Heart left ventricle (tissue), 13 donors: ENCODE results near the gene HLA-DMA.
"Not testable (repeated sequence)": the region's sequence is repeated elsewhere in the genome, so short reads cannot be mapped to it uniquely, and the experiment has no call there.

ENCODE experiments used
- CTCF ChIP-seq, 12 donors: fragments of 200-600 bp; sonication (generic) in 4 of 12; IDR thresholded peaks; one replicate each; pipeline versions ENCODE4 v1.5.0 to v1.8.0; 2018 to 2022; ENCODE audit warnings: antibody characterized with exemption in 12 of 12, mild to moderate bottlenecking in 5 of 12
- POLR2A ChIP-seq, 2 donors: fragments of 450-650 bp; IDR thresholded peaks; one replicate each; pipeline ENCODE4 v1.6.1; 2017; ENCODE audit warnings: antibody characterized with exemption in 2 of 2, mild to moderate bottlenecking in 2 of 2, moderate library complexity in 2 of 2
- donor health status: ischemic (EF 13 %, LVEDD 7.1; RV severe dilation, severe dysfunction).
- donor health status: DM: no; HTN: yes; CAD: no.
- donor health status: DM: no; HTN: no; CAD: no.
- donor health status: ischemic (EF 25% LVEDD 6.9; RV normal size, moderate dysfunction).
- donor health status: ischemic (EF 25% LVEDD 5.7; RV mildly dilated, moderate dysfunction).
- donor health status: ischemic (EF 35%, LVEDD 5.7; RV mildly dilated, moderate dysfunction).
- donor health status: nonischemic (EF 11% LVEDD 7.7; RV severe dilation, severe dysfunction).
- donor health status: DM: yes; HTN: yes; CAD: no.
- donor health status: PGD.
- donor health status: ischemic (EF 29% LVEDD 5.4; RV normal size, mild dysfunction).
- donor health status: nonischemic (EF 23%, LVEDD 6.1; RV moderate dilation, normal function).

- not testable (repeated sequence) for TF ChIP-seq CTCF, POLR2A (IDR thresholded peaks at IDR 0.05)
Measured at GRCh38 chr6:32942555-32943123, 10.3 kb downstream of the HLA-DMA start.
